SK-N-SH treated with all-trans-retinoic acid at 6 μM for 48 hours (cell line): ENCODE measurements around the gene UPK1A.

Source experiments
- ATAC-seq: fragments of 200-7000 bp; cut with Tn5 transposase; 3 replicates; pipeline ENCODE4 v1.9.1; 2020; ENCODE audit warnings: mild to moderate bottlenecking, moderate library complexity
- ARNTL ChIP-seq: fragments of 450-650 bp; formaldehyde crosslinking; IDR thresholded peaks from 2 replicates; pipeline ENCODE4 v1.5.0; 2020; ENCODE audit warnings: low read depth, mild to moderate bottlenecking, moderate library complexity, borderline replicate concordance
- BACH2 ChIP-seq: fragments of 250-450 bp; sonication (Bioruptor Pico); IDR thresholded peaks from 2 replicates; pipeline ENCODE4 v1.9.0; 2021; ENCODE audit warnings: mild to moderate bottlenecking, borderline replicate concordance
- CREB5 ChIP-seq: fragments of 250-450 bp; sonication (Bioruptor Pico); IDR thresholded peaks from 2 replicates; pipeline ENCODE4 v1.5.1; 2020; ENCODE audit warnings: low read depth, mild to moderate bottlenecking, moderate library complexity
- CSRNP3 ChIP-seq: fragments of 250-450 bp; sonication (Bioruptor Pico); IDR thresholded peaks from 2 replicates; pipeline ENCODE4 v1.5.1; 2021; ENCODE audit warnings: mild to moderate bottlenecking, moderate library complexity
- ESRRG ChIP-seq: fragments of 250-450 bp; sonication (Bioruptor Pico); IDR thresholded peaks from 2 replicates; pipeline ENCODE4 v1.6.1; 2021; ENCODE audit warnings: mild to moderate bottlenecking
- GLIS3 ChIP-seq: fragments of 250-450 bp; sonication (Bioruptor Pico); IDR thresholded peaks from 2 replicates; pipeline ENCODE4 v1.5.0; 2020; ENCODE audit warnings: mild to moderate bottlenecking, moderate library complexity
- ISL1 ChIP-seq: fragments of 250-450 bp; sonication (Bioruptor Pico); IDR thresholded peaks from 2 replicates; pipeline ENCODE4 v2.1.2; 2022; ENCODE audit warnings: mild to moderate bottlenecking, moderate library complexity
- OSR1 ChIP-seq: fragments of 250-450 bp; sonication (Bioruptor Pico); IDR thresholded peaks from 2 replicates; pipeline ENCODE4 v1.8.0; 2022; ENCODE audit warnings: moderate library complexity, mild to moderate bottlenecking, inconsistent platforms
- PPARA ChIP-seq: fragments of 250-450 bp; sonication (Bioruptor Pico); IDR thresholded peaks from 2 replicates; pipeline ENCODE4 v1.5.0; 2020; ENCODE audit warnings: mild to moderate bottlenecking, borderline replicate concordance
- RARB ChIP-seq: fragments of 250-450 bp; sonication (Bioruptor Pico); IDR thresholded peaks from 2 replicates; pipeline ENCODE4 v1.8.0; 2021; ENCODE audit warnings: mild to moderate bottlenecking, moderate library complexity
- SNAI2 ChIP-seq: fragments of 250-450 bp; sonication (Bioruptor Pico); IDR thresholded peaks from 2 replicates; pipeline ENCODE4 v1.5.0; 2020; ENCODE audit warnings: mild to moderate bottlenecking, moderate library complexity
- TCF4 ChIP-seq: fragments of 250-450 bp; sonication (Bioruptor Pico); IDR thresholded peaks from 2 replicates; pipeline ENCODE4 v1.8.0; 2021; ENCODE audit warnings: mild to moderate bottlenecking, moderate library complexity, borderline replicate concordance
- ZC3H10 ChIP-seq: fragments of 250-450 bp; sonication (Bioruptor Pico); IDR thresholded peaks from 2 replicates; pipeline ENCODE4 v1.5.1; 2021; ENCODE audit warnings: mild to moderate bottlenecking, moderate library complexity
- ZFP3 ChIP-seq: fragments of 250-450 bp; sonication (Bioruptor Pico); IDR thresholded peaks from 2 replicates; pipeline ENCODE4 v1.5.0; 2020; ENCODE audit warnings: mild to moderate bottlenecking, moderate library complexity
- ZFP30 ChIP-seq: fragments of 450-650 bp; formaldehyde crosslinking; IDR thresholded peaks from 2 replicates; pipeline ENCODE4 v1.5.0; 2022; ENCODE audit warnings: mild to moderate bottlenecking, moderate library complexity
- ZNF70 ChIP-seq: fragments of 450-650 bp; formaldehyde crosslinking; IDR thresholded peaks from 2 replicates; pipeline ENCODE4 v1.5.0; 2020; ENCODE audit warnings: mild to moderate bottlenecking, moderate library complexity
- TF ChIP-seq, protein P1 (sequence below): fragments of 250-450 bp; sonication (Bioruptor Pico); IDR thresholded peaks from 2 replicates; pipeline ENCODE4 v1.5.0; 2020; ENCODE audit warnings: mild to moderate bottlenecking, moderate library complexity
- TF ChIP-seq, protein P2 (sequence below): fragments of 250-450 bp; sonication (Bioruptor Pico); IDR thresholded peaks from 2 replicates; pipeline ENCODE4 v1.8.0; 2020; ENCODE audit warnings: mild to moderate bottlenecking, moderate library complexity, borderline replicate concordance
- TF ChIP-seq, protein P3 (sequence below): fragments of 250-450 bp; sonication (Bioruptor Pico); IDR thresholded peaks from 2 replicates; pipeline ENCODE4 v1.8.0; 2021; ENCODE audit warnings: low read depth, mild to moderate bottlenecking, moderate library complexity, borderline replicate concordance

UPK1A gene

GRCh38 chr19:35655600-35655999 lies 10.7 kb upstream of the UPK1A start (continued):
- TF ChIP-seq, protein P1, sequence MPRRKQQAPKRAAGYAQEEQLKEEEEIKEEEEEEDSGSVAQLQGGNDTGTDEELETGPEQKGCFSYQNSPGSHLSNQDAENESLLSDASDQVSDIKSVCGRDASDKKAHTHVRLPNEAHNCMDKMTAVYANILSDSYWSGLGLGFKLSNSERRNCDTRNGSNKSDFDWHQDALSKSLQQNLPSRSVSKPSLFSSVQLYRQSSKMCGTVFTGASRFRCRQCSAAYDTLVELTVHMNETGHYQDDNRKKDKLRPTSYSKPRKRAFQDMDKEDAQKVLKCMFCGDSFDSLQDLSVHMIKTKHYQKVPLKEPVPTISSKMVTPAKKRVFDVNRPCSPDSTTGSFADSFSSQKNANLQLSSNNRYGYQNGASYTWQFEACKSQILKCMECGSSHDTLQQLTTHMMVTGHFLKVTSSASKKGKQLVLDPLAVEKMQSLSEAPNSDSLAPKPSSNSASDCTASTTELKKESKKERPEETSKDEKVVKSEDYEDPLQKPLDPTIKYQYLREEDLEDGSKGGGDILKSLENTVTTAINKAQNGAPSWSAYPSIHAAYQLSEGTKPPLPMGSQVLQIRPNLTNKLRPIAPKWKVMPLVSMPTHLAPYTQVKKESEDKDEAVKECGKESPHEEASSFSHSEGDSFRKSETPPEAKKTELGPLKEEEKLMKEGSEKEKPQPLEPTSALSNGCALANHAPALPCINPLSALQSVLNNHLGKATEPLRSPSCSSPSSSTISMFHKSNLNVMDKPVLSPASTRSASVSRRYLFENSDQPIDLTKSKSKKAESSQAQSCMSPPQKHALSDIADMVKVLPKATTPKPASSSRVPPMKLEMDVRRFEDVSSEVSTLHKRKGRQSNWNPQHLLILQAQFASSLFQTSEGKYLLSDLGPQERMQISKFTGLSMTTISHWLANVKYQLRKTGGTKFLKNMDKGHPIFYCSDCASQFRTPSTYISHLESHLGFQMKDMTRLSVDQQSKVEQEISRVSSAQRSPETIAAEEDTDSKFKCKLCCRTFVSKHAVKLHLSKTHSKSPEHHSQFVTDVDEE (CRISPR knock-in tag), result no peak
- TF ChIP-seq TCF4 (CRISPR knock-in tag), result no peak
- no peak for TF ChIP-seq ARNTL (CRISPR knock-in tag)
- no peak for TF ChIP-seq CSRNP3

GRCh38 chr19:35656700-35657099 lies 9.6 kb upstream of the UPK1A start:
- ATAC-seq, result no peak
- TF ChIP-seq ARNTL (CRISPR knock-in tag) (no peak), ZNF70 (no peak), RARB (CRISPR knock-in tag) (no peak), ZC3H10 (CRISPR knock-in tag) (no peak), TCF4 (CRISPR knock-in tag) (no peak), BACH2 (CRISPR knock-in tag) (no peak), ISL1 (CRISPR knock-in tag) (no peak), OSR1 (CRISPR knock-in tag) (no peak), ESRRG (CRISPR knock-in tag) (no peak), CSRNP3 (no peak), ZFP30 (CRISPR knock-in tag) (no peak), ZFP3 (CRISPR knock-in tag) (no peak), GLIS3 (CRISPR knock-in tag) (no peak), PPARA (no peak), SNAI2 (CRISPR knock-in tag) (no peak), CREB5 (no peak)
- TF ChIP-seq, protein P1 (CRISPR knock-in tag), result no peak
- TF ChIP-seq, protein P2, sequence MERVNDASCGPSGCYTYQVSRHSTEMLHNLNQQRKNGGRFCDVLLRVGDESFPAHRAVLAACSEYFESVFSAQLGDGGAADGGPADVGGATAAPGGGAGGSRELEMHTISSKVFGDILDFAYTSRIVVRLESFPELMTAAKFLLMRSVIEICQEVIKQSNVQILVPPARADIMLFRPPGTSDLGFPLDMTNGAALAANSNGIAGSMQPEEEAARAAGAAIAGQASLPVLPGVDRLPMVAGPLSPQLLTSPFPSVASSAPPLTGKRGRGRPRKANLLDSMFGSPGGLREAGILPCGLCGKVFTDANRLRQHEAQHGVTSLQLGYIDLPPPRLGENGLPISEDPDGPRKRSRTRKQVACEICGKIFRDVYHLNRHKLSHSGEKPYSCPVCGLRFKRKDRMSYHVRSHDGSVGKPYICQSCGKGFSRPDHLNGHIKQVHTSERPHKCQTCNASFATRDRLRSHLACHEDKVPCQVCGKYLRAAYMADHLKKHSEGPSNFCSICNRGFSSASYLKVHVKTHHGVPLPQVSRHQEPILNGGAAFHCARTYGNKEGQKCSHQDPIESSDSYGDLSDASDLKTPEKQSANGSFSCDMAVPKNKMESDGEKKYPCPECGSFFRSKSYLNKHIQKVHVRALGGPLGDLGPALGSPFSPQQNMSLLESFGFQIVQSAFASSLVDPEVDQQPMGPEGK (CRISPR knock-in tag), result no peak
- TF ChIP-seq, protein P3, sequence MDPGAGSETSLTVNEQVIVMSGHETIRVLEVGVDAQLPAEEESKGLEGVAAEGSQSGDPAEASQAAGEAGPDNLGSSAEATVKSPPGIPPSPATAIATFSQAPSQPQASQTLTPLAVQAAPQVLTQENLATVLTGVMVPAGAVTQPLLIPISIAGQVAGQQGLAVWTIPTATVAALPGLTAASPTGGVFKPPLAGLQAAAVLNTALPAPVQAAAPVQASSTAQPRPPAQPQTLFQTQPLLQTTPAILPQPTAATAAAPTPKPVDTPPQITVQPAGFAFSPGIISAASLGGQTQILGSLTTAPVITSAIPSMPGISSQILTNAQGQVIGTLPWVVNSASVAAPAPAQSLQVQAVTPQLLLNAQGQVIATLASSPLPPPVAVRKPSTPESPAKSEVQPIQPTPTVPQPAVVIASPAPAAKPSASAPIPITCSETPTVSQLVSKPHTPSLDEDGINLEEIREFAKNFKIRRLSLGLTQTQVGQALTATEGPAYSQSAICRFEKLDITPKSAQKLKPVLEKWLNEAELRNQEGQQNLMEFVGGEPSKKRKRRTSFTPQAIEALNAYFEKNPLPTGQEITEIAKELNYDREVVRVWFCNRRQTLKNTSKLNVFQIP, result no peak
- TF ChIP-seq, all 23 proteins: peak for 0
